ENCODE measurements around the gene ARHGAP19. TPM values are rescaled to one million over a fixed set of nuclear protein-coding genes. Genes with fewer than 3 reads are reported as not detected.
"Not testable (repeated sequence)": the region's sequence is repeated elsewhere in the genome, so short reads cannot be mapped to it uniquely, and the experiment has no call there.

The ARHGAP19 gene
- total RNA-seq, 3 donors from 2014 or later = 6.4 to 34.4 (median 14.4) TPM

DNA sequence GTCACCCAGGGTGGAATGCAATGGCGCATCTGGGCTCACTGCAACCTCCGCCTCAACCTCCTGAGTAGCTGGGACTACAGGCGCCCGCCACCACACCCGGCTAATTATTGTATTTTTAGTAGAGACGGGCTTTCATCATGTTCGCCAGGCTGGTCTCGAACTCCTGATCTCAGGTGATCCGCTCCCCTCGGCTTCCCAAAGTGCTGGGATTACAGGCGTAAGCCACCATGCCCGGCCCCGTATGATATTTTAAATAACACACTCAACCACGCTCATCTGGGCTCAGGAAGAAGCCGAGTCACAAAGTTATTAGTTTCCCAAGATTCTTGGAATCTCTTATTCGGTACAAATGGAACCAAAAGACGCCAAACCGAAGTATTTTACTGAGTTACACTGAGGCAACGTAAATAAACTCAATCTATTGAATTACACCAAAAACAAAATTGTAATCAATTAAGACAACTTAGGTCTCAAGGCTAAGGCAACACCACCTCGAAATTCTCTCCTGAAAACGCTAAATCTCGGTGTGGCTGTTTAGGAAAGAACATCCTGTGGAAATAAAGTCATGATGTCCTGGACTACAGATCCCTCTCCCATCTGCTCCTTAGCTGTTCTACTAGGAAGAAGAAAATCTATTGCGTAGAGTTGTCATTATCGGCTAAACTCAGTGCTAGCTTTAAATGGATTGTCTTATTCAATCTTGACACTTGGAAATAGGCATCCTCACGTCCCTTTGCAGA lies 910 bp downstream of the ARHGAP19 start:
- peak overlapping the region; percentile 96 for H3K27ac ChIP-seq
- intact Hi-C loops (cut with DNase I; ENCODE audit: low total_unique reads) = loop anchor here (5.0 kb wide), 1 partner anchor 151 kb away; no protein-coding TSS in a partner anchor
- H3K9me3 ChIP-seq = no peaks in the 10 kb centered on the region
- DNase-seq (ENCODE audit: low spot score in 2 of 2) = no peak
- no peak for TF ChIP-seq POLR2A (IDR thresholded peaks at IDR 0.05)
- no peak for TF ChIP-seq CTCF (IDR thresholded peaks at IDR 0.05)
- TF ChIP-seq POLR2AphosphoS5 (IDR thresholded peaks at IDR 0.05) = no peak
- H3K4me3 ChIP-seq = peak overlapping the region; percentile 83 to 95 (median 90)
- no peaks in the 10 kb centered on the region for H3K4me1 ChIP-seq
- no peaks in the 10 kb centered on the region for H3K27me3 ChIP-seq
- H3K36me3 ChIP-seq = no peaks in the 10 kb centered on the region

DNA sequence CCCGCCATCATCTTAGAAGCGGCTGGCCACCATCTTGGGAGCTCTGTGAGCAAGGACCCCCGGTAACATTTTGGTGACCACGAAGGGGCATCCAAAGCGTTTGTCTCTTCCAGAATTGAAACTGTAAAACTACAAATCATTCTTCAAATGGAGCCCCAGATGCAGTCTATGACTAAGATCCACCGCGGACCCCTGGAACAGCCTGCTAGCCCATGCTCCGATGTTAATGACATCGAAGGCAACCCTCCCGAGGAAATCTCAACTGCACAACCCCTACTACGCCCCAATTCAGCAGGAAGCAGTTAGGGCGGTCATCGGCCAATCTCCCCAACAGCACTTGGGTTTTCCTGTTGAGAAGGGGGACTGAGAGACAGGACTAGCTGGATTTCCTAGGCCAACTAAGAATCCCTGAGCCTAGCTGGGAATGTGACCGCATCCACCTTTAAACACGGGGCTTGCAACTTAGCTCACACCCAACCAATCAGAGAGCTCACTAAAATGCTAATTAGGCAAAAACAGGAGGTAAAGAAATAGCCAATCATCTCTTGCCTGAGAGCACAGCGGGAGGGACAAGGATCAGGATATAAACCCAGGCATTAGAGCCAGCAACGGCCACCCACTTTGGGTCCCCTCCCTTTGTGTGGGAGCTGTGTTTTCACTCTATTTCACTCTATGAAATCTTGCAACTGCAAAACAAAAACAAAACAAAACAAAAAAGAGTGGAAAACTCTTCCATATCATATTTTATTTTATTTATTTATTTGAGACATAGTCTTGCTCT lies 1.7 kb downstream of the ARHGAP19 start:
- not testable (repeated sequence) for H3K36me3 ChIP-seq; H3K27me3 ChIP-seq; H3K4me1 ChIP-seq; DNase-seq (ENCODE audit: low spot score in 2 of 2); H3K9me3 ChIP-seq
- intact Hi-C loops (cut with DNase I; ENCODE audit: low total_unique reads) = loop anchor here (5.0 kb wide), 1 partner anchor 152 kb away; no protein-coding TSS in a partner anchor
- H3K4me3 ChIP-seq = peak overlapping the region in 1 of 3 donors; percentile 83
- H3K27ac ChIP-seq = peak overlapping the region in 1 of 2 donors; percentile 96

DNA sequence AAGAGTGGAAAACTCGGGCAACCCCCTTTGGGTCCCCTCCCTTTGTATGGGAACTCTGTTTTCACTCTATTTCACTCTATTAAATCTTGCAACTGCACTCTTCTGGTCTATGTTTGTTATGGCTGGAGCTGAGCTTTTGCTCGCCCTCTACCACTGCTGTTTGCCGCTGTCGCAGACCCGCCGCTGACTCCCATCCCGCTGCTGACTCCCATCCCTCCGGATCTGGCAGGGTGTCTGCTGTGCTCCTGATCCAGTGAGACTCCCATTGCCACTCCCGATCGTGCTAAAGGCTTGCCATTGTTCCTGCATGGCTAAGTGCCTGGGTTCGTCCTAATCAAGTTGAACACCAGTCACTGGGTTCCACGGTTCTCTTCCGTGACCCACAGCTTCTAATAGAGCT lies 2.4 kb downstream of the ARHGAP19 start:
- not testable (repeated sequence) for H3K4me1 ChIP-seq; H3K4me3 ChIP-seq; H3K36me3 ChIP-seq; H3K27ac ChIP-seq; H3K27me3 ChIP-seq; H3K9me3 ChIP-seq; DNase-seq (ENCODE audit: low spot score in 2 of 2)
- intact Hi-C loops (cut with DNase I; ENCODE audit: low total_unique reads) = loop anchor here (5.0 kb wide), 1 partner anchor 152 kb away; no protein-coding TSS in a partner anchor

- intact Hi-C loops (cut with DNase I; ENCODE audit: low total_unique reads) = no loop called here
- no peak overlapping the region for H3K4me3 ChIP-seq
- H3K9me3 ChIP-seq = no peaks in the 10 kb centered on the region
- TF ChIP-seq CTCF (IDR thresholded peaks at IDR 0.05) (no peak), POLR2AphosphoS5 (IDR thresholded peaks at IDR 0.05) (no peak), POLR2A (IDR thresholded peaks at IDR 0.05) (no peak)
- no peaks in the 10 kb centered on the region for H3K36me3 ChIP-seq
- DNase-seq (ENCODE audit: low spot score in 2 of 2) = no peak
- no peaks in the 10 kb centered on the region for H3K27me3 ChIP-seq
- no peak overlapping the region for H3K27ac ChIP-seq
- H3K4me1 ChIP-seq = peaks cover 0 to 5% of the 10 kb centered on the region in 2 donors
These were observed 11.7 kb downstream of the ARHGAP19 start for GRCh38 chr10:97280783-97281182.

DNA sequence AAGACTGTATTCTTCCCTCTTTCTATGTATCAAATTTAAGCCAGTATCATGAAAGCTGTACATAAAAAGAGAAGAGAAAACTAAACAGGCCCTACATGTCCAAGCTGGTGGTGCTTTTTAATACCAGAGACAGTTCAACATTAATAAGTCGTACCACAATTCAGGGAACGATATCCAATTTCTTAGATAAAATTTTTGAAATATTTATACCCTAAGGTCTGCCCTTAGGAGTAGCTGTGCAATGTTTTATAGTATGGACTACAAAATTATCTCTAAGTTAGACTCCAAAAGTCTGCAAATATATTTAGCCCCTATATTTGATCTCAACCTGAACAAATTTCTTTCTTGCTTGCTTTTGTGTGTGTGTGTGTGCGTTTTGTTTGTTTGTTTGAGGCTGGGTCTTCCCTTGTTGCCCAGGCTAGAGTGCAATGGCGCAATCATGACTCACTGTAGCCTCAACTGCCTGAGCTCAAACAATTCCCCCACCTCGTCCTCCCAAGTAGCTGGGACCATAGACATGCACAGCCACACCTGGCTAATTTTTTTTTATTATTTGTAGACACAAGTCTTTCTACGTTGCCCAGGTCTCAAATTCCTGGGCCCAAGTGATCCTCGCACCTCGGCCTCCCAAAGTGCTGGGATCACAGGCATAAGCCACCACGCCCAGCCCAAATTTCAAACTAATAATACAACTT lies 13.2 kb downstream of the ARHGAP19 start:
- Histone ChIP-seq H3K9me3 (no peaks in the 10 kb centered on the region), H3K4me3 (no peak overlapping the region), H3K27ac (peak overlapping the region in 1 of 2 donors; percentile 54), H3K27me3 (no peaks in the 10 kb centered on the region), H3K4me1 (peaks cover 0 to 5% of the 10 kb centered on the region in 2 donors), H3K36me3 (no peaks in the 10 kb centered on the region)
- intact Hi-C loops (cut with DNase I; ENCODE audit: low total_unique reads) = no loop called here
- no peak for TF ChIP-seq CTCF (IDR thresholded peaks at IDR 0.05)
- no peak for TF ChIP-seq POLR2A (IDR thresholded peaks at IDR 0.05)
- no peak for TF ChIP-seq POLR2AphosphoS5 (IDR thresholded peaks at IDR 0.05)
- DNase-seq (ENCODE audit: low spot score in 2 of 2) = no peak
